SU-DHL-6 (cell line): ENCODE results near the gene B4GALT6.

Source experiments
- H2AFZ ChIP-seq: fragments of 200-600 bp; sonication (generic); 2 replicates; pipeline ENCODE4 v1.6.1; 2014; ENCODE audit warnings: low read depth, mild to moderate bottlenecking, moderate library complexity, mixed read lengths, antibody characterized with exemption, low read length; ENCODE audit not compliant: severe bottlenecking
- H3F3A ChIP-seq: fragments of 200-600 bp; shearing (Covaris generic); 2 replicates; pipeline ENCODE4 v1.6.0; 2016; ENCODE audit warnings: antibody characterized with exemption, mild to moderate bottlenecking; ENCODE audit not compliant: insufficient read depth
- H3K27ac ChIP-seq: fragments of 200-600 bp; sonication (generic); 2 replicates; pipeline ENCODE4 v1.5.1; 2016; ENCODE audit warnings: low read depth, mild to moderate bottlenecking, low read length, moderate library complexity, mixed read lengths
- H3K27me3 ChIP-seq: fragments of 200-600 bp; sonication (generic), shearing (Covaris generic); 2 replicates; pipeline ENCODE4 v1.6.0; 2014; ENCODE audit warnings: mild to moderate bottlenecking, low read length
- H3K36me3 ChIP-seq: fragments of 200-600 bp; sonication (generic); 2 replicates; pipeline ENCODE4 v1.6.1; 2014; ENCODE audit warnings: mild to moderate bottlenecking, low read length, mixed read lengths
- H3K4me2 ChIP-seq: fragments of 300-600, 200-600 bp; shearing (Covaris generic), sonication (generic); 2 replicates; pipeline ENCODE4 v1.6.0; 2014; ENCODE audit warnings: low read length, low read depth, mild to moderate bottlenecking; ENCODE audit not compliant: poor library complexity, severe bottlenecking
- H3K4me3 ChIP-seq: fragments of 200-600 bp; sonication (generic); 2 replicates; pipeline ENCODE4 v1.5.1; 2014; ENCODE audit warnings: antibody characterized with exemption, low read length, mild to moderate bottlenecking, mixed read lengths; ENCODE audit not compliant: insufficient read depth, poor library complexity, severe bottlenecking
- H3K79me2 ChIP-seq: fragments of 200-600 bp; sonication (generic); 2 replicates; pipeline ENCODE4 v1.6.1; 2014; ENCODE audit warnings: mild to moderate bottlenecking, low read length, moderate library complexity; ENCODE audit not compliant: insufficient read depth
- H3K9ac ChIP-seq: fragments of 200-600 bp; sonication (generic); 2 replicates; pipeline ENCODE4 v1.7.0; 2014; ENCODE audit warnings: mild to moderate bottlenecking, low read length
- H3K9me2 ChIP-seq: fragments of 200-600 bp; sonication (generic); replicated peaks from 2 replicates; pipeline ENCODE4 v1.6.1; 2014; ENCODE audit warnings: low read length; ENCODE audit not compliant: insufficient read depth
- H3K9me3 ChIP-seq: fragments of 200-600 bp; sonication (generic); 2 replicates; pipeline ENCODE4 v1.6.1; 2014; ENCODE audit warnings: low read length, mixed read lengths; ENCODE audit not compliant: insufficient read depth
- H4K20me1 ChIP-seq: fragments of 200-600 bp; sonication (generic); 2 replicates; pipeline ENCODE4 v1.6.1; 2014; ENCODE audit warnings: low read depth, mild to moderate bottlenecking, antibody characterized with exemption, low read length, moderate library complexity, mixed read lengths
- CTCF ChIP-seq: fragments of 200-600 bp; sonication (generic); IDR thresholded peaks from one replicate; pipeline ENCODE4 v1.5.1; 2017; ENCODE audit warnings: antibody characterized with exemption, mild to moderate bottlenecking, low read length, moderate library complexity; ENCODE audit not compliant: insufficient read depth, poor library complexity, severe bottlenecking
- EZH2phosphoT487 ChIP-seq: fragments of 200-600 bp; sonication (generic), shearing (Covaris generic); conservative IDR thresholded peaks from 2 replicates; pipeline ENCODE4 v1.6.1; 2018; ENCODE audit warnings: mild to moderate bottlenecking, antibody characterized with exemption, low read length, moderate library complexity, mixed read lengths

The B4GALT6 gene

GRCh38 chr18:31648966-31649429 lies 35.4 kb downstream of the B4GALT6 start:
- Histone ChIP-seq H3K9ac (no peak overlapping the region), H3K27ac (no peak overlapping the region), H3K9me3 (no peaks in the 10 kb centered on the region), H3K27me3 (no peaks in the 10 kb centered on the region), H3K9me2 (no peaks in the 10 kb centered on the region), H3K4me2 (no peak overlapping the region), H4K20me1 (no peaks in the 10 kb centered on the region), H3F3A (no peaks in the 10 kb centered on the region), H3K4me3 (no peak overlapping the region), H3K79me2 (no peaks in the 10 kb centered on the region), H2AFZ (no peak overlapping the region), H3K36me3 (no peaks in the 10 kb centered on the region)
- no peak for TF ChIP-seq CTCF

DNA sequence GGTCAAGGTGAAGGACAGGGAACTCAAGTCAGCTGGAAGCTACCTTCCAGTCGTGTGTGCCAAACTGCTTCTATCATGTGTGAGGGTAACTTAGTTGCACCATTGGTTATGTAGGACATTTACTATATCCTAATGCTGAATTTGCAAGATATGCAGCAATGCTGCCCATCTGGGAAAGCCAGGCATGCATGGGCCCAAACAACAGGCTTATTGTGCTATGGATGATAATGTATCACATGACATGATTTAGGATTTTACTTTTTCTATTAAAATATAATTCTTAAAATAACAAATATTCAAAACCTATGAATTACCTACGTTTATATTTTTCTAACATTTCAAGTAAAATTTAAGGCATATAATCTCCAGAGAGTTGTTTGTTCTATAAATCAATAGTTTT lies 35.9 kb downstream of the B4GALT6 start:
- Histone ChIP-seq H2AFZ (no peak overlapping the region), H3K79me2 (no peaks in the 10 kb centered on the region), H3K27me3 (no peaks in the 10 kb centered on the region), H3K4me2 (no peak overlapping the region), H3K27ac (no peak overlapping the region), H4K20me1 (no peaks in the 10 kb centered on the region), H3K9me2 (no peaks in the 10 kb centered on the region), H3F3A (no peaks in the 10 kb centered on the region), H3K36me3 (no peaks in the 10 kb centered on the region), H3K9ac (no peak overlapping the region), H3K4me3 (no peak overlapping the region), H3K9me3 (no peaks in the 10 kb centered on the region)
- TF ChIP-seq CTCF = no peak
- no peak for TF ChIP-seq EZH2phosphoT487

- H3K4me2 ChIP-seq = no peak overlapping the region
Measured at GRCh38 chr18:31647127-31647753, 37.1 kb downstream of the B4GALT6 start.

More at GRCh38 chr18:31647127-31647753, 37.1 kb downstream of the B4GALT6 start:
- no peaks in the 10 kb centered on the region for H3K27me3 ChIP-seq
- no peak overlapping the region for H3K27ac ChIP-seq
- H4K20me1 ChIP-seq = no peaks in the 10 kb centered on the region
- no peaks in the 10 kb centered on the region for H3K79me2 ChIP-seq
- H2AFZ ChIP-seq = no peak overlapping the region
- H3K36me3 ChIP-seq = no peaks in the 10 kb centered on the region
- H3K9me3 ChIP-seq = no peaks in the 10 kb centered on the region
- no peak for TF ChIP-seq CTCF
- TF ChIP-seq EZH2phosphoT487 = no peak
- H3K9me2 ChIP-seq = no peaks in the 10 kb centered on the region
- H3K4me3 ChIP-seq = no peak overlapping the region
- no peak overlapping the region for H3K9ac ChIP-seq
- no peaks in the 10 kb centered on the region for H3F3A ChIP-seq
